Measurements from ENCODE around the gene DMD.

The DMD gene

GRCh38 chrX:31112226-31112999, 2098.9 kb downstream of the DMD start:
- DNase-seq (ENCODE audit: low spot score): no peak

GRCh38 chrX:31110657-31111056, 2100.7 kb downstream of the DMD start:
- no peak for DNase-seq (ENCODE audit: low spot score)

GRCh38 chrX:31099536-31100090, 2111.7 kb downstream of the DMD start:
- DNase-seq (ENCODE audit: low spot score): no peak

GRCh38 chrX:31098079-31098478, 2113.3 kb downstream of the DMD start:
- no peak for DNase-seq (ENCODE audit: low spot score)

GRCh38 chrX:31093639-31093975, 2117.7 kb downstream of the DMD start:
- no peak for DNase-seq (ENCODE audit: low spot score)

- DNase-seq (ENCODE audit: low spot score): no peak
Measured at GRCh38 chrX:31092970-31093638, 2118.2 kb downstream of the DMD start.

- no peak for DNase-seq (ENCODE audit: low spot score)
Measured at GRCh38 chrX:31092476-31092875, 2118.9 kb downstream of the DMD start.

- no peak for DNase-seq (ENCODE audit: low spot score)
Measured at GRCh38 chrX:31091819-31092218, 2119.5 kb downstream of the DMD start.

GRCh38 chrX:31074522-31074921, 2136.8 kb downstream of the DMD start:
- no peak for DNase-seq (ENCODE audit: low spot score)

GRCh38 chrX:31071725-31072124, 2139.6 kb downstream of the DMD start, which contains the start of gene FTHL17:
TSS of gene FTHL17 (minus strand) at chrX:31072041. CDS start at chrX:31071953, 88 bp downstream.
- no peak for DNase-seq (ENCODE audit: low spot score)

GRCh38 chrX:31071262-31071661, 2140.1 kb downstream of the DMD start:
- DNase-seq (ENCODE audit: low spot score): no peak

- DNase-seq (ENCODE audit: low spot score): no peak
Measured at GRCh38 chrX:31070057-31070468, 2141.3 kb downstream of the DMD start.
